KMS-11 (cell line): ENCODE results near the gene GRIK5.

ENCODE experiments used
- H2AFZ ChIP-seq: fragments of 200-600 bp; sonication (generic); 2 replicates; pipeline ENCODE4 v1.6.1; 2016; ENCODE audit warnings: antibody characterized with exemption, mixed run types, low read depth
- H3K27ac ChIP-seq: fragments of 200-600 bp; sonication (generic); 2 replicates; pipeline ENCODE4 v1.6.1; 2016; ENCODE audit warnings: mild to moderate bottlenecking, mixed run types
- H3K27me3 ChIP-seq: fragments of 200-600 bp; sonication (generic); 2 replicates; pipeline ENCODE4 v1.6.1; 2017; ENCODE audit warnings: mild to moderate bottlenecking, low read depth, mixed run types, moderate library complexity; ENCODE audit not compliant: insufficient read depth
- H3K36me3 ChIP-seq: fragments of 200-600 bp; sonication (generic); 2 replicates; pipeline ENCODE4 v1.6.1; 2017; ENCODE audit warnings: mild to moderate bottlenecking, mixed run types; ENCODE audit not compliant: insufficient read depth
- H3K4me1 ChIP-seq: fragments of 200-600 bp; sonication (generic); 2 replicates; pipeline ENCODE4 v1.6.1; 2016; ENCODE audit warnings: mild to moderate bottlenecking, low read depth, mixed run types; ENCODE audit not compliant: poor library complexity, severe bottlenecking
- H3K4me2 ChIP-seq: fragments of 200-600 bp; sonication (generic); 2 replicates; pipeline ENCODE4 v1.7.0; 2016; ENCODE audit warnings: mild to moderate bottlenecking, mixed run types
- H3K4me3 ChIP-seq: fragments of 200-600 bp; sonication (generic); IDR thresholded peaks from 2 replicates; pipeline ENCODE4 v1.6.1; 2017; ENCODE audit warnings: low read depth, low read length, mixed read lengths; ENCODE audit not compliant: insufficient read depth
- H3K79me2 ChIP-seq: fragments of 200-600 bp; sonication (generic); 2 replicates; pipeline ENCODE4 v1.6.1; 2016; ENCODE audit warnings: low read depth, mixed run types; ENCODE audit not compliant: insufficient read depth
- H3K9ac ChIP-seq: fragments of 200-600 bp; sonication (generic); 2 replicates; pipeline ENCODE4 v1.6.1; 2016; ENCODE audit warnings: mild to moderate bottlenecking, mixed run types
- H4K20me1 ChIP-seq: fragments of 200-600 bp; sonication (generic); 2 replicates; pipeline ENCODE4 v1.6.1; 2016; ENCODE audit warnings: mild to moderate bottlenecking, mixed run types; ENCODE audit not compliant: insufficient read depth
- TF ChIP-seq, protein P1 (sequence below): fragments of 200-600 bp; sonication (generic); conservative IDR thresholded peaks from 2 replicates; pipeline ENCODE4 v1.6.1; 2017; ENCODE audit warnings: low read depth, mild to moderate bottlenecking, antibody characterized with exemption, low read length, moderate library complexity, mixed read lengths

The GRIK5 gene

GRCh38 chr19:42081584-42082203 lies 11.7 kb upstream of the GRIK5 start:
- Histone ChIP-seq H3K27me3 (no peaks in the 10 kb centered on the region), H3K36me3 (no peaks in the 10 kb centered on the region), H3K9ac (no peak overlapping the region), H3K4me1 (peaks cover 15% of the 10 kb centered on the region), H3K4me2 (no peak overlapping the region), H3K79me2 (peaks cover 22% of the 10 kb centered on the region), H3K4me3 (no peak overlapping the region), H4K20me1 (0 out of 2 replicates have a peak, but pooled peaks cover 4% of the 10 kb centered on the region), H2AFZ (no peak overlapping the region), H3K27ac (no peak overlapping the region)
- TF ChIP-seq, protein P1, sequence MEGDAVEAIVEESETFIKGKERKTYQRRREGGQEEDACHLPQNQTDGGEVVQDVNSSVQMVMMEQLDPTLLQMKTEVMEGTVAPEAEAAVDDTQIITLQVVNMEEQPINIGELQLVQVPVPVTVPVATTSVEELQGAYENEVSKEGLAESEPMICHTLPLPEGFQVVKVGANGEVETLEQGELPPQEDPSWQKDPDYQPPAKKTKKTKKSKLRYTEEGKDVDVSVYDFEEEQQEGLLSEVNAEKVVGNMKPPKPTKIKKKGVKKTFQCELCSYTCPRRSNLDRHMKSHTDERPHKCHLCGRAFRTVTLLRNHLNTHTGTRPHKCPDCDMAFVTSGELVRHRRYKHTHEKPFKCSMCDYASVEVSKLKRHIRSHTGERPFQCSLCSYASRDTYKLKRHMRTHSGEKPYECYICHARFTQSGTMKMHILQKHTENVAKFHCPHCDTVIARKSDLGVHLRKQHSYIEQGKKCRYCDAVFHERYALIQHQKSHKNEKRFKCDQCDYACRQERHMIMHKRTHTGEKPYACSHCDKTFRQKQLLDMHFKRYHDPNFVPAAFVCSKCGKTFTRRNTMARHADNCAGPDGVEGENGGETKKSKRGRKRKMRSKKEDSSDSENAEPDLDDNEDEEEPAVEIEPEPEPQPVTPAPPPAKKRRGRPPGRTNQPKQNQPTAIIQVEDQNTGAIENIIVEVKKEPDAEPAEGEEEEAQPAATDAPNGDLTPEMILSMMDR = peak; percentile 69

DNA sequence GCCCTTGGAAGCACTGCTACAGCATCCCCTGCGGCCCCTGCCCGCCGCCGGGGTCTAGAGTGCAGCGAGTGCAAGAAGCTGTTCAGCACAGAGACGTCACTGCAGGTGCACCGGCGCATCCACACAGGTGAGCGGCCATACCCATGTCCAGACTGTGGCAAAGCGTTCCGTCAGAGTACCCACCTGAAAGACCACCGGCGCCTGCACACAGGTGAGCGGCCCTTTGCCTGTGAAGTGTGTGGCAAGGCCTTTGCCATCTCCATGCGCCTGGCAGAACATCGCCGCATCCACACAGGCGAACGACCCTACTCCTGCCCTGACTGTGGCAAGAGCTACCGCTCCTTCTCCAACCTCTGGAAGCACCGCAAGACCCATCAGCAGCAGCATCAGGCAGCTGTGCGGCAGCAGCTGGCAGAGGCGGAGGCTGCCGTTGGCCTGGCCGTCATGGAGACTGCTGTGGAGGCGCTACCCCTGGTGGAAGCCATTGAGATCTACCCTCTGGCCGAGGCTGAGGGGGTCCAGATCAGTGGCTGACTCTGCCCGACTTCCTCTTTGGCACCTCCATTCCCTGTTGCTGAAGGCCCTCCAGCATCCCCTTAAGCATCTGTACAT lies 10.9 kb upstream of the GRIK5 start:
- TF ChIP-seq, protein P1 = no peak
- H3K79me2 ChIP-seq = peaks cover 26% of the 10 kb centered on the region
- no peak overlapping the region for H3K9ac ChIP-seq
- H3K27ac ChIP-seq = no peak overlapping the region
- no peak overlapping the region for H2AFZ ChIP-seq
- no peak overlapping the region for H3K4me3 ChIP-seq
- H3K27me3 ChIP-seq = no peaks in the 10 kb centered on the region
- H4K20me1 ChIP-seq = 0 out of 2 replicates have a peak, but pooled peaks cover 4% of the 10 kb centered on the region
- no peaks in the 10 kb centered on the region for H3K36me3 ChIP-seq
- no peak overlapping the region for H3K4me2 ChIP-seq
- peaks cover 15% of the 10 kb centered on the region for H3K4me1 ChIP-seq

GRCh38 chr19:42079886-42080763 lies 10.1 kb upstream of the GRIK5 start:
- TF ChIP-seq, protein P1 = no peak
- Histone ChIP-seq H3K4me2 (no peak overlapping the region), H3K9ac (no peak overlapping the region), H3K36me3 (no peaks in the 10 kb centered on the region), H3K27me3 (no peaks in the 10 kb centered on the region), H3K4me3 (no peak overlapping the region), H4K20me1 (0 out of 2 replicates have a peak, but pooled peaks cover 4% of the 10 kb centered on the region), H3K4me1 (peaks cover 15% of the 10 kb centered on the region), H2AFZ (no peak overlapping the region), H3K79me2 (peaks cover 26% of the 10 kb centered on the region), H3K27ac (no peak overlapping the region)

- TF ChIP-seq, protein P1 = no peak
- H3K79me2 ChIP-seq = peaks cover 26% of the 10 kb centered on the region
- H3K4me2 ChIP-seq = no peak overlapping the region
- no peaks in the 10 kb centered on the region for H3K36me3 ChIP-seq
- H3K4me1 ChIP-seq = peaks cover 21% of the 10 kb centered on the region
- H4K20me1 ChIP-seq = 0 out of 2 replicates have a peak, but pooled peaks cover 4% of the 10 kb centered on the region
- H3K27me3 ChIP-seq = no peaks in the 10 kb centered on the region
- no peak overlapping the region for H3K9ac ChIP-seq
- H3K27ac ChIP-seq = no peak overlapping the region
- no peak overlapping the region for H2AFZ ChIP-seq
- no peak overlapping the region for H3K4me3 ChIP-seq
Observed at GRCh38 chr19:42079276-42079669, 9.3 kb upstream of the GRIK5 start.
